LNCAP (cell line): ENCODE data around the gene BSND.

ENCODE experiments used
- TF ChIP-seq, protein P1 (sequence below): fragments of 450-650 bp; IDR thresholded peaks from 2 replicates; pipeline ENCODE4 v1.5.1; 2017; ENCODE audit warnings: mild to moderate bottlenecking

Gene BSND

DNA sequence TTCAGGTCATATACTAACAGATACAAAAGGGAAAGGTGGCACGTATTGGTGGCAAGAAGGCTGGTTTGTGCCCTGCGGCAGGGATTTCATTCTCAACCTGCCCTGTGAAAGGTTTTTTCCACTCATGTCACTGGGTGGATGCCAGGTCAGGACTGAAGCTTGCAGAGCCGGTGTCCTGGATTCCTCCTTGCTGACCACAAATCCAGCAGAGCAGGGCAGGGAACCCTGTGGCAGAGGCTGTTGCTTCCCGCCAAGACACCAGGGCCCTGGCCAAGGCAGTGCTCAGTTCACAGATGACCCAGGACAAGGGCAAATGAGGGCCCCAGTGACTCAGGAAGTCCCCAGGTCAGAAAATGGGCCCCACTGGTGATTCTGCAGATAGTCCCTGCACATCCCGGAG is 16.4 kb downstream of the BSND start:
- TF ChIP-seq, protein P1, sequence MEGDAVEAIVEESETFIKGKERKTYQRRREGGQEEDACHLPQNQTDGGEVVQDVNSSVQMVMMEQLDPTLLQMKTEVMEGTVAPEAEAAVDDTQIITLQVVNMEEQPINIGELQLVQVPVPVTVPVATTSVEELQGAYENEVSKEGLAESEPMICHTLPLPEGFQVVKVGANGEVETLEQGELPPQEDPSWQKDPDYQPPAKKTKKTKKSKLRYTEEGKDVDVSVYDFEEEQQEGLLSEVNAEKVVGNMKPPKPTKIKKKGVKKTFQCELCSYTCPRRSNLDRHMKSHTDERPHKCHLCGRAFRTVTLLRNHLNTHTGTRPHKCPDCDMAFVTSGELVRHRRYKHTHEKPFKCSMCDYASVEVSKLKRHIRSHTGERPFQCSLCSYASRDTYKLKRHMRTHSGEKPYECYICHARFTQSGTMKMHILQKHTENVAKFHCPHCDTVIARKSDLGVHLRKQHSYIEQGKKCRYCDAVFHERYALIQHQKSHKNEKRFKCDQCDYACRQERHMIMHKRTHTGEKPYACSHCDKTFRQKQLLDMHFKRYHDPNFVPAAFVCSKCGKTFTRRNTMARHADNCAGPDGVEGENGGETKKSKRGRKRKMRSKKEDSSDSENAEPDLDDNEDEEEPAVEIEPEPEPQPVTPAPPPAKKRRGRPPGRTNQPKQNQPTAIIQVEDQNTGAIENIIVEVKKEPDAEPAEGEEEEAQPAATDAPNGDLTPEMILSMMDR = no peak

DNA sequence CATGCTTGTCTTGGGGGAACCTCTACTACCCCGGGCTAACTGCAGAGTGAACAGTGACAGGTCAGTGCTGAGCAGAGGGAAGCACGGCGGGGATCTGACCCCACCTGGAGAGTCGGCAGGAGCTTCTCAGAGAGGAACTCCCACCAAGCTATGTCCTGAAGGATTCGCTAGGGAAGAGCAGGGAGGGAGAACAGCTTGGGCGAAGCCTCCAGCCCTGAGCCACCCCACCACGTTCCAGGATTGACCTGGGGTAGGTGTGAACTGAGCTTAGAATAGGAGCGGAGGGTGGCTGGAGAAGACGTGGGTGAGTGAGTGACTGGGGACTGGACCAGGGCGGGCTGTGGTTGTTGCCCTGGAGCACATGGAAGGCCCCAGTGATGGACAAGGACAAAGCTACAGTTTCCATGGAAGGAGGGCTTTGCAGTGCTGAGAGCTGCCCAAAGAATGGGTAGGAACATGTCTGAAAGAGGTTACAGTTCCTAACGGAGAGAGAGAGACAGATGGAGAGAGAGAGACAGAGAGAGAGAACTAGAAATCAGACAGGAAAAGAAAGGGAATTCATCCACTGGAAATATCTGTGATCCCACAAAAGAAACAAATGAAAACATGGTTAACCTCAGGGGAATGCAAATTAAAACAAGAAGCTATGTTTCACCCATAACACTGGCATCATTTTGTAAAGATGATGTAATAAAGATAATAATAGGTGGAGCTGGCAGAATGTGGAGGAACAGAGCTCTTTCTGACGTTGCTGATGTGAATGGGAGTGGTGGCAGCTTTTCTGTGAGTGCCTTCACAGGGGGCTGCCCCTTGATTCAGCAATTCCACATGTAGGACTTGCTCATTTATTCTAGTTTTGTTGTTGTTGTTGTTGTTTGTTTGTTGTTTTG is 17.2 kb downstream of the BSND start:
- TF ChIP-seq, protein P1 = no peak

DNA sequence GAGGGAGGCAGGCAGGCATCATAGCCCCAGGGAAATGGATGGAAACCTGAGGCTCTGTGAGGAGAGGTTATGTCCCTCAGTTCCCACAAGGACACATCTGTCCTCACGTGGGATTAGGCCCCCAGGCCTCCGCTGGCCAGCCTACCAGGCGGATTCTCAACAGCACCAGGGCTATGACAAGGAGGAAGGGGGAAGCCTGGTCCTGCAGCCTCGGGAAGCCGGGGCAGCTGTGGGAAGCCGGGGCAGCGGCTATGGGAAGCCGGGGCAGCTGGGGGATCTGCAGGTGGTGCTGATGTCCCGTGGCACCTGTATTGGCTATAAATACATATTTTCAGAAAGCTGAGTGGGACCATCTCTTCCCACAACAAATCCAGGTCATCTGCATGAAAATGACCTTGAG is 19.7 kb downstream of the BSND start:
- TF ChIP-seq, protein P1 = no peak

DNA sequence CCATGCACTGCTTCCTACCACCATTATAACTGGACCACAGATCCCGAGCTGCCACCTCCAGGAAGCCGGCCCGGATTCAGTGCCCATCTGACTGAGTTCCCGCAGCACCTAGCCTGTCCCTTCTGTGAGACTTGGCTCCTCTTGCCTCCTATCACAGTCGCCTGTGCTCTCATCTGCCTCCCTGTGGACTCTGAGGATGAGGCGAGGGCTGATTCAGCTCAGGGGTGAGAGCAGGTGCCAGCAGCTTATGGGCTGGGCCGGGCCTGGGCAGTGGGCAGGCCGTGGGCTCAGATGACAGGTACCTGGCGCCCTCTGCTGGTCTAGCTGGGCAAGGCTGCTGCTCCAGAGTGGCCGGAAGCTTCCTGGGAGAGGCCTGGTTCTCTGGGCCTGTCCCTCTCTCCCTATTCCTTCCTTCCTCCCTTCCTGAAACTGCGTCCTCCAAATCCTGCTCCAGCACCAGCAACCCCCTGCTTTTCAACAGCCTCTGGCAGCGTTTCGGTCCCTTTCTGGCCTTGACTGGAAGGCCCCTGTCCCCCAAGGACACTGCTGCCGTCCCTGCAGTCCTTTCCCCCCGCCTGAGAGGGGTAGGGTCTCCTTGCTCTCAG is 23.3 kb downstream of the BSND start:
- TF ChIP-seq, protein P1 = peak; percentile 94

DNA sequence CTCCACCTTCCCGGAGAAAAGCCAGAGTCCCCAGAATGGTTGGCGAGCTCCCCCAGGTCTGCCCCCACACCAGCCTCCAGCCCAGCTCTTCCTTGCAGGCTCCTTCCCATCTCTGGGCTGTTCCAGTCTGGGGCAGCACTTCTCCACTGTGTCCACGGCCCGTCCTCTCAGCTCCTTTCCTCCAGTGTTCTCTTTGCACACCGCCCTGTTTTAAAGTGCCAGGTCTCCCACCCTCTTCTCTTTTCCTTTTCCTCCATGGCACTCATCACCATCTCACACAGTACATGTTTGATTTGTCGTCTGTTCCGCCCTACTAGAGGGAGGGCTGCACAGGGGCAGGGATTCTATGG is 34.5 kb downstream of the BSND start:
- TF ChIP-seq, protein P1 = no peak

DNA sequence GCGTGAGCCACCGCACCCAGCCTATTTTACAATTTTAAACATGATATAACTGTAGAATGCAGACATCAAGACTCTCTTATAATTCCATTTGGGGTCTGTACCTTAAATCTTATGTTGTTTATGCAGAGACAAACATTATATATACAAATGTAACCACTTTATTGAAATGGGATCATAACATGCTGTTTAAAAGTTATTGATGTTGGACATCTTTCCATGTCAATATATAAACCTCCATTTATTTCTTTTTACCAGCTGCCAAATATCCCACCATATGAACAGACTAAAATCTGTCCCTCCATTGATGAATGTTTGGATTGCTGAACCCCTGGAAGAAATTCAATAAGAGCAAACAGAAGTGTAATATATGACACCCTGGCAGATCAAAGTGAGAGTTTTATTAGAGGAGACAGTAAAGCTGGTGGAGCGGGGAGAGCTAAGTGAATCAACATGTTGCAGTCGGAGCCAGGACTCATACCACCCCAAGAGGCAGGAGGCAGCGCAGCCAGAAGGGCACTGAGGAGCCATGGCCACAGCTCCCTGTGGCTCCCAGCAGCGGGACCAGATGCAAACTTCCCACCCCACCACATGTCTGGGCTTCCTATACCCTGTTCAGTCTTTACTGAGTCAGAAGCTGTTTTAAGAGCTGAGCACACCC is 35.9 kb downstream of the BSND start:
- TF ChIP-seq, protein P1 = no peak

DNA sequence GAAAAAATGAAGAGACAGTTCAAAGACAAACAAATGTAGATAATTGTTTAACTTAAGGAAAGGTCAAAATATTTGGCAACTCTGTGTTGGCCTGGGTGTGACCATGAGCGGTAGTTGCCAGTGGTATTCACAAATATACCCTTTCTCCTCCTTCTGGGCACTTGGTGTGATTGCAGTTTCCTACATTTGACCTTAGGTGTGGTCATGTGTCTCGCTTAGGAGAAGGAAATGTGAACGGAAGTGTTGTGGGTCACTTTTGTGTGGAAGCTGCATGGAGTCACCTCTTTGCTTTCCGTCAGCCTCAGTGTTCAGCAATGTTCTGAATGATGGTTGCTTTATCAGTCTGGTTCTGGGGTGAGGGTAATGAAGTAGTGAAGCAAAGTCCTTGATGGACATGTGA is 37.2 kb downstream of the BSND start:
- TF ChIP-seq, protein P1 = peak; percentile 39; the same call in 1 of the 2 replicates
